Activated naive CD8-positive, alpha-beta T cell treated with anti-CD3 and anti-CD28 coated beads for 36 hours (primary cell): ENCODE measurements around the gene CAPN12. TPM values are rescaled to one million over a fixed set of nuclear protein-coding genes. Genes with fewer than 3 reads are reported as not detected.

Experiments used
- DNase-seq: peaks from one replicate; pipeline ENCODE4 v3.0.0; 2021
- H3K27ac Mint-ChIP-seq: one replicate; pipeline ENCODE4 v1.8.0; 2022; ENCODE audit warnings: mild to moderate bottlenecking, moderate library complexity, mixed read lengths
- H3K27me3 Mint-ChIP-seq: one replicate; pipeline ENCODE4 v1.8.0; 2022; ENCODE audit warnings: mild to moderate bottlenecking, mixed read lengths
- H3K36me3 Mint-ChIP-seq: one replicate; pipeline ENCODE4 v1.8.0; 2021; ENCODE audit warnings: mild to moderate bottlenecking, mixed read lengths
- H3K4me1 Mint-ChIP-seq: one replicate; pipeline ENCODE4 v1.8.0; 2021; ENCODE audit warnings: mixed read lengths
- H3K4me3 Mint-ChIP-seq: one replicate; pipeline ENCODE4 v1.8.0; 2022; ENCODE audit warnings: mild to moderate bottlenecking, moderate library complexity, mixed read lengths
- H3K9me3 Mint-ChIP-seq: one replicate; pipeline ENCODE4 v1.8.0; 2022; ENCODE audit warnings: mixed read lengths
- total RNA-seq, 2 experiments: library from RNA; stranded (reverse); gene quantifications; one replicate each; pipeline ENCODE4 v1.2.3, GENCODE V29; 2021

The CAPN12 gene
- total RNA-seq, 2 experiments from 2014 or later = 3.8 to 3.9 TPM

GRCh38 chr19:38735257-38735686 is 9.0 kb downstream of the CAPN12 start:
- H3K4me1 Mint-ChIP-seq = peaks cover 28% of the 10 kb centered on the region
- H3K4me3 Mint-ChIP-seq = peak overlapping the region; percentile 68
- DNase-seq = peak; percentile 48
- H3K9me3 Mint-ChIP-seq = no peaks in the 10 kb centered on the region
- H3K27ac Mint-ChIP-seq = peak overlapping the region; percentile 44
- H3K36me3 Mint-ChIP-seq = peaks cover 4% of the 10 kb centered on the region
- peaks cover 9% of the 10 kb centered on the region for H3K27me3 Mint-ChIP-seq

- H3K4me1 Mint-ChIP-seq = peaks cover 30% of the 10 kb centered on the region
- H3K4me3 Mint-ChIP-seq = peak overlapping the region; percentile 68
- DNase-seq = peak; percentile 38
- H3K27me3 Mint-ChIP-seq = peaks cover 9% of the 10 kb centered on the region
- H3K27ac Mint-ChIP-seq = peak overlapping the region; percentile 54
- peaks cover 4% of the 10 kb centered on the region for H3K36me3 Mint-ChIP-seq
- H3K9me3 Mint-ChIP-seq = no peaks in the 10 kb centered on the region
Observed at GRCh38 chr19:38734426-38735256, 9.6 kb downstream of the CAPN12 start.

GRCh38 chr19:38734176-38734425 is 10.2 kb downstream of the CAPN12 start:
- H3K9me3 Mint-ChIP-seq = no peaks in the 10 kb centered on the region
- DNase-seq = no peak
- peaks cover 29% of the 10 kb centered on the region for H3K4me1 Mint-ChIP-seq
- H3K4me3 Mint-ChIP-seq = no peak overlapping the region
- peaks cover 6% of the 10 kb centered on the region for H3K36me3 Mint-ChIP-seq
- H3K27ac Mint-ChIP-seq = peak overlapping the region; percentile 54
- H3K27me3 Mint-ChIP-seq = peaks cover 9% of the 10 kb centered on the region

- H3K27me3 Mint-ChIP-seq = peaks cover 9% of the 10 kb centered on the region
- H3K4me3 Mint-ChIP-seq = no peak overlapping the region
- no peaks in the 10 kb centered on the region for H3K9me3 Mint-ChIP-seq
- no peak for DNase-seq
- peak overlapping the region; percentile 54 for H3K27ac Mint-ChIP-seq
- H3K4me1 Mint-ChIP-seq = peaks cover 27% of the 10 kb centered on the region
- peaks cover 4% of the 10 kb centered on the region for H3K36me3 Mint-ChIP-seq
Observed at GRCh38 chr19:38733493-38734175, 10.6 kb downstream of the CAPN12 start.

GRCh38 chr19:38733241-38733492 is 11.1 kb downstream of the CAPN12 start:
- no peak overlapping the region for H3K4me3 Mint-ChIP-seq
- H3K27me3 Mint-ChIP-seq = peaks cover 9% of the 10 kb centered on the region
- peaks cover 27% of the 10 kb centered on the region for H3K4me1 Mint-ChIP-seq
- no peak for DNase-seq
- H3K9me3 Mint-ChIP-seq = no peaks in the 10 kb centered on the region
- peaks cover 4% of the 10 kb centered on the region for H3K36me3 Mint-ChIP-seq
- no peak overlapping the region for H3K27ac Mint-ChIP-seq

- Mint-ChIP-seq H3K27ac (no peak overlapping the region), H3K9me3 (no peaks in the 10 kb centered on the region), H3K4me3 (peak overlapping the region; percentile 15), H3K27me3 (peaks cover 4% of the 10 kb centered on the region), H3K36me3 (peaks cover 4% of the 10 kb centered on the region), H3K4me1 (peaks cover 23% of the 10 kb centered on the region)
- no peak for DNase-seq
Observed at GRCh38 chr19:38731654-38732301, 12.5 kb downstream of the CAPN12 start.

- Mint-ChIP-seq H3K4me1 (peaks cover 25% of the 10 kb centered on the region), H3K27ac (no peak overlapping the region), H3K27me3 (no peaks in the 10 kb centered on the region), H3K36me3 (peaks cover 4% of the 10 kb centered on the region), H3K9me3 (no peaks in the 10 kb centered on the region), H3K4me3 (no peak overlapping the region)
- DNase-seq = no peak
Observed at GRCh38 chr19:38730731-38731589, 13.3 kb downstream of the CAPN12 start.

GRCh38 chr19:38730470-38730730 is 13.9 kb downstream of the CAPN12 start:
- no peak overlapping the region for H3K4me3 Mint-ChIP-seq
- DNase-seq = no peak
- H3K27ac Mint-ChIP-seq = no peak overlapping the region
- peaks cover 6% of the 10 kb centered on the region for H3K36me3 Mint-ChIP-seq
- no peaks in the 10 kb centered on the region for H3K9me3 Mint-ChIP-seq
- H3K27me3 Mint-ChIP-seq = no peaks in the 10 kb centered on the region
- peaks cover 25% of the 10 kb centered on the region for H3K4me1 Mint-ChIP-seq

- Mint-ChIP-seq H3K4me3 (no peak overlapping the region), H3K4me1 (peaks cover 25% of the 10 kb centered on the region), H3K36me3 (peaks cover 6% of the 10 kb centered on the region), H3K9me3 (no peaks in the 10 kb centered on the region), H3K27ac (peak overlapping the region; percentile 12), H3K27me3 (no peaks in the 10 kb centered on the region)
- DNase-seq = peak; percentile 79
Observed at GRCh38 chr19:38729653-38730469, 14.4 kb downstream of the CAPN12 start.

GRCh38 chr19:38728752-38729541 is 15.3 kb downstream of the CAPN12 start:
- no peak overlapping the region for H3K27ac Mint-ChIP-seq
- no peaks in the 10 kb centered on the region for H3K27me3 Mint-ChIP-seq
- H3K4me1 Mint-ChIP-seq = peaks cover 18% of the 10 kb centered on the region
- H3K9me3 Mint-ChIP-seq = no peaks in the 10 kb centered on the region
- H3K4me3 Mint-ChIP-seq = no peak overlapping the region
- H3K36me3 Mint-ChIP-seq = peaks cover 6% of the 10 kb centered on the region
- no peak for DNase-seq

GRCh38 chr19:38727868-38728660 is 16.2 kb downstream of the CAPN12 start:
- Mint-ChIP-seq H3K4me3 (no peak overlapping the region), H3K27ac (no peak overlapping the region), H3K4me1 (peaks cover 11% of the 10 kb centered on the region), H3K36me3 (peaks cover 6% of the 10 kb centered on the region), H3K27me3 (no peaks in the 10 kb centered on the region), H3K9me3 (no peaks in the 10 kb centered on the region)
- no peak for DNase-seq

GRCh38 chr19:38727306-38727867 is 16.9 kb downstream of the CAPN12 start:
- peaks cover 4% of the 10 kb centered on the region for H3K36me3 Mint-ChIP-seq
- no peak overlapping the region for H3K4me3 Mint-ChIP-seq
- no peak for DNase-seq
- H3K4me1 Mint-ChIP-seq = peaks cover 11% of the 10 kb centered on the region
- H3K9me3 Mint-ChIP-seq = no peaks in the 10 kb centered on the region
- no peak overlapping the region for H3K27ac Mint-ChIP-seq
- no peaks in the 10 kb centered on the region for H3K27me3 Mint-ChIP-seq

GRCh38 chr19:38726761-38727301 is 17.4 kb downstream of the CAPN12 start:
- H3K4me1 Mint-ChIP-seq = peaks cover 11% of the 10 kb centered on the region
- no peak overlapping the region for H3K27ac Mint-ChIP-seq
- DNase-seq = no peak
- no peaks in the 10 kb centered on the region for H3K9me3 Mint-ChIP-seq
- no peak overlapping the region for H3K4me3 Mint-ChIP-seq
- H3K36me3 Mint-ChIP-seq = peaks cover 4% of the 10 kb centered on the region
- no peaks in the 10 kb centered on the region for H3K27me3 Mint-ChIP-seq
